GM19397 (cell line): ENCODE data around the gene MRPL17.

Experiments
- ATAC-seq: cut with Tn5 transposase; IDR thresholded peaks from one replicate; pipeline ENCODE4 v1.9.1; 2021; ENCODE audit warnings: mild to moderate bottlenecking, moderate library complexity; ENCODE audit not compliant: unreplicated experiment

Gene MRPL17

GRCh38 chr11:6655020-6655789, 27.9 kb downstream of the MRPL17 start:
- ATAC-seq: no peak

GRCh38 chr11:6654281-6655019, 28.7 kb downstream of the MRPL17 start:
- no peak for ATAC-seq

- no peak for ATAC-seq
Measured at GRCh38 chr11:6653656-6654055, 29.5 kb downstream of the MRPL17 start.

- ATAC-seq: no peak
Measured at GRCh38 chr11:6653097-6653496, 30.0 kb downstream of the MRPL17 start.

GRCh38 chr11:6652182-6652581, 31.0 kb downstream of the MRPL17 start:
- ATAC-seq: no peak

GRCh38 chr11:6650980-6651379, 32.2 kb downstream of the MRPL17 start:
- ATAC-seq: no peak

GRCh38 chr11:6650104-6650503, 33.0 kb downstream of the MRPL17 start:
- ATAC-seq: no peak

- no peak for ATAC-seq
Measured at GRCh38 chr11:6648501-6648900, 34.6 kb downstream of the MRPL17 start.

- no peak for ATAC-seq
Measured at GRCh38 chr11:6647836-6648235, 35.3 kb downstream of the MRPL17 start.

- peak; percentile 70 for ATAC-seq
Measured at GRCh38 chr11:6646918-6647679, 36.0 kb downstream of the MRPL17 start.

- no peak for ATAC-seq
Measured at GRCh38 chr11:6646576-6646917, 36.6 kb downstream of the MRPL17 start.

- ATAC-seq: no peak
Measured at GRCh38 chr11:6646071-6646470, 37.1 kb downstream of the MRPL17 start.

GRCh38 chr11:6642957-6643356, 40.2 kb downstream of the MRPL17 start:
- no peak for ATAC-seq

- ATAC-seq: no peak
Measured at GRCh38 chr11:6640985-6641701, 42.0 kb downstream of the MRPL17 start.

GRCh38 chr11:6640036-6640984, 42.8 kb downstream of the MRPL17 start:
- ATAC-seq: no peak

GRCh38 chr11:6638429-6638828, 44.7 kb downstream of the MRPL17 start:
- ATAC-seq: no peak

- ATAC-seq: no peak
Measured at GRCh38 chr11:6637871-6638270, 45.3 kb downstream of the MRPL17 start.

GRCh38 chr11:6636480-6636879, 46.7 kb downstream of the MRPL17 start:
- no peak for ATAC-seq

- ATAC-seq: no peak
Measured at GRCh38 chr11:6635082-6635932, 47.8 kb downstream of the MRPL17 start.
